IPS DF 6.9 (cell line): ENCODE data around the gene UTP11.
A peak's percentile ranks its signal among the peaks of the same experiment; 100 is the strongest.

Experiments used
- DNase-seq: peaks from one replicate; pipeline ENCODE4 v3.0.0-alpha.2; 2013; ENCODE audit warnings: low read depth, low spot score
- H3K27ac ChIP-seq: one replicate; pipeline ENCODE4 v1.5.1; 2013; ENCODE audit warnings: low read length, control low read depth
- H3K27me3 ChIP-seq: 2 replicates; pipeline ENCODE4 v1.6.1; 2013; ENCODE audit warnings: mild to moderate bottlenecking, low read length; ENCODE audit not compliant: control insufficient read depth, insufficient read depth
- H3K36me3 ChIP-seq: 2 replicates; pipeline ENCODE4 v1.6.1; 2013; ENCODE audit warnings: low read length; ENCODE audit not compliant: control insufficient read depth, insufficient read depth
- H3K4me1 ChIP-seq: 2 replicates; pipeline ENCODE4 v1.6.1; 2013; ENCODE audit warnings: low read length; ENCODE audit not compliant: control insufficient read depth, insufficient read depth
- H3K4me3 ChIP-seq: 2 replicates; pipeline ENCODE4 v1.5.1; 2013; ENCODE audit warnings: mild to moderate bottlenecking, low read length
- H3K9me3 ChIP-seq: 2 replicates; pipeline ENCODE4 v1.6.1; 2013; ENCODE audit warnings: low read length, inconsistent platforms; ENCODE audit not compliant: control insufficient read depth, insufficient read depth
- WGBS: extraction: QIAGEN DNeasy Blood & Tissue Kit; methylation state at CpG from one replicate; pipeline ENCODE4 v1.1.7; 2013; ENCODE audit warnings: mixed read lengths, missing lambda C conversion rate; ENCODE audit not compliant: insufficient read length, insufficient coverage; 5-methylcytosine and 5-hydroxymethylcytosine counted together

Gene UTP11

DNA sequence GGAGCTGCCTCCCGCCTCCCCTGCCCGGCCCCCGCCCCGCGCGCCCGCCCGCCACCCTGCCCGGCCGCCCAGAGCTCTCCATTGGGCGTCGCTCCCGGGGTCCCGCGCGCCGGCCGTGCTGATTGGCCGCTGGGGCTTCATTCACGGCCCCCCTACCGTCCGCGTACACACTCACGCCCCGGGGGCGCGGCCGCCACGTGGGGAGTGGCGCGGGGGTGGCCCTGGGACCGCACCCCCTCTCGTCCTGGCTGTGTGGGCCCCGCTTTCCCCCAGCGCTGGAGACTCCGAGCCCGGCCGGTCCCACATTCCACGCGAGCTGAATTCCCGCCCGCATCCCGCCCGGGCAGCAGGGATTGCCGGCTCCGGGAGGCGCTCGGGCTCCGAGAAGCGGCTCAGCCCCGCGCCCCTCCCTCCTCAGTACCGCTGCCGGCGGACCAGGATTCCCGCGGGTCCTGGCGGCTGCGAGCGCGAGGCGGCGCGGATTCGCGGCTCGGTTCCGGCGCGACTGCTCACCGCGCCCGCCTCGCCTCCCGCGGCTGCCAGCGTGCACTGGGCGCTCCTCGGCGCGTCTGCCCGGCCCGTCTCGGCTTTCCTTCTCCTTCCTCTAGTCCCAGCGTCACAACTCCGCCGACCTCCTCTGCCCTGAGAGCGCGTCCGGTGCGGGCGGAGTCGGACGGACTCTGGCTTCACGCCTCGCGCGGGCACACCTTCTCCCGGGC is 34.5 kb downstream of the UTP11 start:
- Histone ChIP-seq H3K27me3 (peaks cover 14% of the 10 kb centered on the region; the same call in 1 of the 2 replicates), H3K9me3 (no peaks in the 10 kb centered on the region), H3K27ac (no peak overlapping the region), H3K4me3 (peak overlapping the region; percentile 46; the same call in 1 of the 2 replicates), H3K4me1 (peaks cover 5% of the 10 kb centered on the region; the same call in 1 of the 2 replicates), H3K36me3 (no peaks in the 10 kb centered on the region)
- no peak for DNase-seq
- WGBS = no CpG with 5 or more reads among the region's 99 CpGs

DNA sequence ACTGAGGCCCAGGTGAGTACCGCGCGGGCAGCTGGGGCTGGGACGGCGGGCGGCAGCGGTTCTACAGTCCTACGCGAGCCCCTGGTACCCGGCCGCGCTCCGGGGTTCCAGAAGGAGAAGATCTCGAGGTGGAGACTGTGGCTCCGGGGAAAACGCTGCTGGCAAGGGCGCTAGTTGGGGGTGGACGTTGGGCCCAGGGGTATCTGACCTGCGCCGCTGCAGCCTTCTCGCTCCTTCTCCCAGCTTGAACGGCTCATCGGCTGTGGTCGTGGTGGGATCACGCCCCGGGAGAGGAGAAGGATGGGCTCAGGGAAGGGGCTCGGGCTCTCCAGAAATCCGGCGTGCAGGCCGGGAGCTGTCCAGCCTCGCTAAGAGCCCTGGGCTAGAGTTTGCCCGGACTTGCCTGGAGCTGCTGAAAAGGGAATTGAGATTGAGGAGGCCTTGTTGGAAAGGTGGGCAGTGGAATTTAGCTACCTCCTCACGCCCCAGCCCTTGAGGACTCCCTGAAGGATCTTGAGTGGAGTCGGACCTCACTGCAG is 35.1 kb downstream of the UTP11 start:
- Histone ChIP-seq H3K27ac (no peak overlapping the region), H3K36me3 (no peaks in the 10 kb centered on the region), H3K27me3 (peaks cover 14% of the 10 kb centered on the region; the same call in 1 of the 2 replicates), H3K4me3 (peak overlapping the region; percentile 46; the same call in 1 of the 2 replicates), H3K9me3 (no peaks in the 10 kb centered on the region), H3K4me1 (peaks cover 5% of the 10 kb centered on the region; the same call in 1 of the 2 replicates)
- no peak for DNase-seq
- no CpG with 5 or more reads among the region's 34 CpGs for WGBS

DNA sequence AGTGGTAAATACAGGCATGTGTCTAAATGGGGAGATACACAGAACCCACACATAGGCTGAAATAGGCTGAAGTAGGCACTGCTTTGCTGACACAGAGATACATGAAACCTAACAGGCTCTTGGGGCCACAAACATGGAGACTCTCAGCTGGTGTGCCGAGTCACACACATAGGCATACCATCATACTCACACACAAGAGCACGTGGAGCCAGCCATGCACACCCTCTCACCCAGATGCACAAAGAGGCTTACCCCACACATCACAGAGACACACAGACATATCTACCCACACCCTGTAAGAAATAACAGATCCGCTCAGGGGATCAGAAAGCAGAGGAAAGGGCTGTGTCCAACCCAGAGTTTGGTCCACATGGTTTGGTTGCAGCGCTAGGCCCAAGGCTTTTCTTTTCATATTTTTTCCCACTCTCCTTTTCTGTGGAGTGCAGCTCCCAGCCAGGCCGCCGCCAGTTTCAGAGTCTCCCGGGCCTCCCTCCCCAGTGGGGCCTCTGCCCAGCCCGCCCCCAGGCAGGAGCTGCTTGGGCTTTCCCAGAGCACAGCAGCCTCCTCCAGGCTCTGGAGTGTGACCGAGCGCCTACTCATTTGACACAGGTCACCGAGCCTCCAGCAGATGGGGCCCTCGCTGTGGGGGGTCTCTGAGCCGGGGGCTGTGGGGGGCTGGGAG is 38.0 kb downstream of the UTP11 start:
- peaks cover 9% of the 10 kb centered on the region; the same call in 1 of the 2 replicates for H3K27me3 ChIP-seq
- H3K4me3 ChIP-seq = no peak overlapping the region
- H3K9me3 ChIP-seq = no peaks in the 10 kb centered on the region
- peaks cover 9% of the 10 kb centered on the region for H3K4me1 ChIP-seq
- H3K36me3 ChIP-seq = no peaks in the 10 kb centered on the region
- no CpG with 5 or more reads among the region's 13 CpGs for WGBS
- no peak overlapping the region for H3K27ac ChIP-seq
- DNase-seq = no peak

DNA sequence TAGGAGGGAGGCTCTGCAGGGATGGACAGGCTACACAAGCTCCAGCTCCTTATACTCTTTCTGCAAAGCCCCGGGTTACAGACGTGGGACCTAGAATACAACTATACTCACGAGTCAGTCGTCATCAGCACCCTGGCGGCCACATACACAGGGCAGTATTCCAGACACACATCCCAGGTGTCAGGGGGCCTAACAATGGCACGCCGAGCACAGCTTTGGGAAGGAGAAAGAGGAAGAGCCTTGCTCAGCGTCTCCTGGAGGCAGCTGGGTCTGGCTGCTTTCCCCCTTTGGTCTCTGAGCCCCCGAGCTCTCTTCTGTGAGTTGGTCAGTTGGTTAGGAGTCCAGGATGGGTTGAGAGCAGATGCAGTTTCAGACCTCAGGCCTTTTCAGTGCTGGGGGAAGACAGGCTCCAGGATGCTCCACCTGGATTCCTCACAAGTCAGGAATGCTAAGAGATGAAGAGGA is 38.6 kb downstream of the UTP11 start:
- peaks cover 8% of the 10 kb centered on the region; the same call in 1 of the 2 replicates for H3K27me3 ChIP-seq
- no peak overlapping the region for H3K27ac ChIP-seq
- no peak for DNase-seq
- H3K9me3 ChIP-seq = no peaks in the 10 kb centered on the region
- no CpG with 5 or more reads among the region's 9 CpGs for WGBS
- H3K4me3 ChIP-seq = no peak overlapping the region
- no peaks in the 10 kb centered on the region for H3K36me3 ChIP-seq
- peaks cover 9% of the 10 kb centered on the region for H3K4me1 ChIP-seq

DNA sequence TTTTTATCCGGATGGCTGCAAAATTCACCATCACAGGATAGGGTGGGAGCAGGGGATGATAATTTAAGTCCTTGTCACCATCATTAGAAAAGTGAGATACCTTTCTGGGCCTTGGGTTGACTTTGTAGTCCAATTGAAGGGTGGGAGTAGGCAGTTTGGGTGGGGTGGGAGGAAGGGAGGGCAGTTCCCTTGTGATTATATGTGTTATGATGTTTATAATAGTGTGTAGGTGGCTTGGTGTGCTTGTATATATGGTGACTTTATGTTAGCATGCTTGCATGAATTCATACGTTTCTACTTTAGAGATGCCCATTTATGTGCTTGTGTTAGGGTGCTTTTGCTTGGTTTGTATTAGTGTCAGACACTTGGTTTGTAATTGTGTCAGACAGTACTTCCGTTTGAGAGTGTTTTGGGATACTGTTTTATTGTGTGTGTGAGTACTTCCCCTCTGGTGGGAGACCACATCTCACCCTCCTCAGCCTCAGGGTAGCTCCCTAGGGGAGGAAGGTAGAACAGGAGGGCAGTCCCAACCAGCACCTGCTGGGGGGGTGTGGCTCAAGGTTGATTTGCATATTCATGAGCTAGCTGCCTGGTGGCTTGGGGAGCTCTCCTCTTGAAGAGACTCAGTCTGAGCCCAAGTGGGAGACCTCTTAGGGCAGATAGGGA is 40.3 kb downstream of the UTP11 start:
- 100% methylated on average over 1 of the region's 3 CpGs for WGBS
- Histone ChIP-seq H3K27ac (no peak overlapping the region), H3K36me3 (no peaks in the 10 kb centered on the region), H3K4me3 (no peak overlapping the region), H3K4me1 (peaks cover 7% of the 10 kb centered on the region), H3K27me3 (peaks cover 7% of the 10 kb centered on the region; the same call in 1 of the 2 replicates), H3K9me3 (no peaks in the 10 kb centered on the region)
- no peak for DNase-seq

DNA sequence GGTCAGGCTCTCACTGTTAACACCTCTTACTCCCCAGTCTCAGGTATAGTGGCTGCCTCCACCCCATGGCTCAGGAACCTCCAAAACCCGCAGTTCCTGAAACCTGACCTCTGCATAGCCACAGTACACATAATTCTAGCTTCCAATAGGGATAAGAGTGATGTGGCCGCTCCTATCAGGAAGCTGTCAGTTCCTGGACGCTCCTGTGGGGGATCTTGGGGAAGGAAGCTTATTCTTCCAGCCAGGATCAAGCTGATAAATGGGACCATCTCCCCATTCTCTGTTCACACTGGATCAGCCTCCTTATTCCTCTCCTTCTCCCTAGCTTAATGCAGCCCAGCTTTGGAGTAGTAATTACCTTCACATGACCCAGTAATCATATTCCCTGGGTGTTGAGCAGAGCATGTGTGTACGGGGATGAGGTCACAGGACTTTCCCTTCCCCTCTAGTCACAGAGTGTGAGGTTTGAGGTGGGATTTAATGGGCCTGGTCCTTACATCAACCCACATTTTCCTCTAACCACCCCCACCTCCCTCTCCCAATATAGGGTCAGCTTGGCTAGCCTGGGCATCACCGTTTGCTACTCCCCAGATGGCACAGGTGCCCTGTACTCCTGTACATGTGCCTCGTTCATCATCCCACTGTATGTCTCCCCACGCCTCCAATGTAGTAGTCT is 41.0 kb downstream of the UTP11 start:
- DNase-seq = no peak
- Histone ChIP-seq H3K4me3 (no peak overlapping the region), H3K4me1 (peaks cover 6% of the 10 kb centered on the region; the same call in 1 of the 2 replicates), H3K36me3 (no peaks in the 10 kb centered on the region), H3K27ac (no peak overlapping the region), H3K9me3 (no peaks in the 10 kb centered on the region), H3K27me3 (peaks cover 1% of the 10 kb centered on the region; the same call in 1 of the 2 replicates)
- no CpG with 5 or more reads among the region's 7 CpGs for WGBS

DNA sequence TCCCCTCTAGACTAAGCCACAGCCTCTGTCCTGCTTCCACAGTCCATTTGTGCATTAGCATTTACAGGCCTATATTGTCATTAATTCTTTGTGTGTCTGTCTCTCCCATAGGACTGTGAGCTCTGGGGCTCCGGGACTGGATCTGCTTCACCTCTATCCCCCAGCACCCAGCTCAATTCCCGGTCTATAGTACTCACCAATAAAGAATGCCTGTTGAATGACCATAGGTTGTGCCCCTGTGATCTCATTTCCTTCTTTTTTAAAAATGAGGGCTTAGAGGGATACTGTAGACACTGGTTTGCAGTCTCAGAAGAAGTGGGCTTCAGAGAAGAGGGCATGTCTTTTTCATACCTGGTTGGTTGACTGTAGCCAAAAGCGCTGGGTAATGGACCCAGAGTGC is 42.9 kb downstream of the UTP11 start:
- DNase-seq = no peak
- Histone ChIP-seq H3K4me3 (no peak overlapping the region), H3K27ac (no peak overlapping the region), H3K4me1 (peaks cover 6% of the 10 kb centered on the region; the same call in 1 of the 2 replicates), H3K9me3 (no peaks in the 10 kb centered on the region), H3K36me3 (no peaks in the 10 kb centered on the region), H3K27me3 (no peaks in the 10 kb centered on the region)
- no CpG with 5 or more reads among the region's 3 CpGs for WGBS

DNA sequence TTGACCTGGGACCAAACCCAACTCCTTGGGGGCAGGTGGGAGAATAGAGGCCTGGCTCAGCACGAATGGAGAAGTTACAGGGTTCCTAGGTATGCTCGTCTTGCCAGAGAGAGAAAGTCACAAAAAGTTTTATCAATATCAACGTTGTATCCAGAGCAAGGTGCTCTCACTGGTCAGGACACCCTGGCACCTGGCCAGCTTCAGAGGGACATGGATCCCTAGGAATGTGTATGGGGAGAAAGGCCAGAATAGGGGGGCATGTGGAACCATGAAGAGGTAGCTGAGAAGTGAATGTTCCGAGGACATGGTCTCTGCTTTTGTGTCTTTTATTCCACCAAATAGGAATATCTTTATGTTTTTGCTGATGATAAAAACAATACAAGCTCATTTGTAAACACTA is 43.4 kb downstream of the UTP11 start:
- Histone ChIP-seq H3K27ac (no peak overlapping the region), H3K36me3 (no peaks in the 10 kb centered on the region), H3K9me3 (no peaks in the 10 kb centered on the region), H3K27me3 (no peaks in the 10 kb centered on the region), H3K4me1 (peaks cover 6% of the 10 kb centered on the region; the same call in 1 of the 2 replicates), H3K4me3 (no peak overlapping the region)
- DNase-seq = no peak
- WGBS = no CpG with 5 or more reads among the region's 4 CpGs

DNA sequence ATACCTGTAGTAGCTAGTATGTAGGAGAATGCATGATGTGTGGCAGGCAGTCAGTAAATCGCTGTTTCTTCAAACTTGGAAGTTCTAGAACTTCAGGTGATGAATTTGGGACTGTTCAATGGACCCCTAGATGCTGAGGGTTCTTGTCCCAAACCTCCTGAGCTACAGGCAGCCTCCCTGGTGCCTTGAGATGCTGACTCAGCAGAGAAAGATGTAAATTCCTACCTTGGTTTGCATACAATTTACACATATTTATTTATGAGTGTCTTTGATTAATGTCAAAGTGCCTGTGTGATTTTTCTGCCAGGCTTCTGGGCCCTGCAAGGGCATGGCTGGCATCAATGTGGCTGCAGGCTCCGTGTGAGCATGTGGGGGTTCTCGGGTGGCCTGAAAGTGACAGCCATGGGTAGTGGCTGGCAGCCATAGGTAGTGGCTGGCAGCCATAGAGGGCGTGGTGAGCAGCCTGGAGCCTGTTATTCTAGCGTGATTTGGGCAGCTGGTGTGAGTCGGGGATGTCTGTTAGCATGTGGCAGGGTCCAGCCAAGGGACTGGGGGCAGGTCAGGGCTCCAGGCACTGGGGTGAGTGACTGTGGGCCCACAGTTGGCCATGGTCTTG is 47.2 kb downstream of the UTP11 start:
- H3K36me3 ChIP-seq = no peaks in the 10 kb centered on the region
- peaks cover 7% of the 10 kb centered on the region; the same call in 1 of the 2 replicates for H3K4me1 ChIP-seq
- DNase-seq = no peak
- H3K4me3 ChIP-seq = no peak overlapping the region
- H3K27ac ChIP-seq = no peak overlapping the region
- no peaks in the 10 kb centered on the region for H3K9me3 ChIP-seq
- no CpG with 5 or more reads among the region's 6 CpGs for WGBS
- no peaks in the 10 kb centered on the region for H3K27me3 ChIP-seq
